Uterus (tissue), 2 donors: ENCODE results near the gene DGLUCY.

ENCODE experiments used
- CTCF ChIP-seq, 4 experiments: fragments of 200-600 bp in 2 of 4; fragments of 450-650 bp in 2 of 4; sonication (generic) in 2 of 4; IDR thresholded peaks; one replicate each; pipeline ENCODE4 v1.5.1; 2016 to 2019; ENCODE audit warnings: antibody characterized with exemption in 4 of 4, mild to moderate bottlenecking in 2 of 4, moderate library complexity in 1 of 4
- POLR2A ChIP-seq, 2 donors: fragments of 450-650 bp; IDR thresholded peaks; one replicate each; pipeline ENCODE4 v1.6.1; 2016; ENCODE audit warnings: antibody characterized with exemption in 2 of 2, mild to moderate bottlenecking in 1 of 2, moderate library complexity in 1 of 2

GRCh38 chr14:91223028-91223783 lies 109.3 kb downstream of the DGLUCY start:
- TF ChIP-seq CTCF (IDR thresholded peaks at IDR 0.05), result no peak
- TF ChIP-seq POLR2A (IDR thresholded peaks at IDR 0.05), result no peak
